Embryonic facial prominence (tissue), 1 donor: ENCODE measurements around the gene HCAR1.
"Not testable (repeated sequence)": the region's sequence is repeated elsewhere in the genome, so short reads cannot be mapped to it uniquely, and the experiment has no call there.

Source experiments
- DNase-seq: peaks from one replicate; pipeline ENCODE4 v3.0.0-alpha.2; 2016; ENCODE audit errors: extremely low spot score

HCAR1 gene, protein sequence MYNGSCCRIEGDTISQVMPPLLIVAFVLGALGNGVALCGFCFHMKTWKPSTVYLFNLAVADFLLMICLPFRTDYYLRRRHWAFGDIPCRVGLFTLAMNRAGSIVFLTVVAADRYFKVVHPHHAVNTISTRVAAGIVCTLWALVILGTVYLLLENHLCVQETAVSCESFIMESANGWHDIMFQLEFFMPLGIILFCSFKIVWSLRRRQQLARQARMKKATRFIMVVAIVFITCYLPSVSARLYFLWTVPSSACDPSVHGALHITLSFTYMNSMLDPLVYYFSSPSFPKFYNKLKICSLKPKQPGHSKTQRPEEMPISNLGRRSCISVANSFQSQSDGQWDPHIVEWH

DNA sequence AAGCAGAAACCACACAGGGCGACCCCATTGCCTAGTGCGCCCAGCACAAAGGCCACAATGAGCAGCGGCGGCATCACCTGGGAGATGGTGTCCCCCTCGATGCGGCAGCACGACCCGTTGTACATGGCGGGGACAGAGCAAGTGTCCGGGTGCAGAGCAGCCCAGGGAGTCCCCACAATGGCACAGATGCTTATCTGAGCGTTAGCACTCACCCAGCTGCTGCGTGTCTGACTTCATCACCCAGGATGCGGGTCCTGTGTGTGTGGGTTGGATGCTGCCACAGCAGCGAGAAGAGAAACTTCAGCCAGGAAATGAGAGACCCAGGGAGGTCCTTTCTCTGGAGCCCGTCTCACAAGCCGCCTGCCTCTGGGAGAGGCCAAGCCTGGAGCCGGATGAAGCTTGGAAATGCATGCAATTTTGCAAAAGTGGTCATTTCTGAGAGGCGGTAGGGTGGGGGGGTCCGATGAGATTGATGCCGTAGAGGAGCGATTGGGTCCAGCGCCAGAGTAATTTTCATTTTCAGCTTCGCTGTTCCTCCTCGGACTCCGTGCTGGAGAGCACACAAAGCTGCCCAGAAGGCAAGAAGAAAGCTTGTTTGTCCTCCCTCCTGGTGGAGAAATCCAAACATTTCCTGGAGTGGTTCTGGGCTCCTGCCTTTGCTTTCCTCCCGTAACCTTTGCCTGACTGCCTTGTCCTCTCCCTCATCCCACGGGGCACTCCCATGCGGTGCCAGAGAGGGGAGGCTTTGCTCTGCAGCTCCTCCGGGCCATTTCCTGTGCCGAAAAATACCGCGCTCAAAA lies at the start of gene HCAR1:
Gene HCAR1 (minus strand): TSS at position 630 of the 800 bp plus-strand sequence. CDS start 505 bp downstream, at position 125.
- no peak for DNase-seq

DNA sequence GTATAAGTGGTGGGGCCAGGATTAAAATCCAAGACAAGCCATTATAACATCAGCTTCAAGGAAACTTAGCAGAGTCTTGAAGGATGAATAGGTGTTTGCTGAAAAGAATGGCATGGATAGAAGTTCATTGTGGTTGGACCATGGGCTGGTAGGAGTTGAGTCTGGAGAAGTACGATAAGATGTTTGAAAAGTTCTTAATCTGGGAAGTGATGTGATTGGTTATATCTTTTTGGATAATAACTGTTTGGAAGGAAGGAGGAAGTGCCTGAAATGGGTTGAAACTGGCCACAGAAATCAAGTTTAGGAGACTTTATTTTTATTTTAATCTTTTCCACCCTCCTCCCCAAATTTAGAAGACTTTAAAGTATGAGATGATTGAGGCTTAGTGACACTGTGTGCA lies 26.9 kb upstream of the HCAR1 start:
- DNase-seq: no peak

DNA sequence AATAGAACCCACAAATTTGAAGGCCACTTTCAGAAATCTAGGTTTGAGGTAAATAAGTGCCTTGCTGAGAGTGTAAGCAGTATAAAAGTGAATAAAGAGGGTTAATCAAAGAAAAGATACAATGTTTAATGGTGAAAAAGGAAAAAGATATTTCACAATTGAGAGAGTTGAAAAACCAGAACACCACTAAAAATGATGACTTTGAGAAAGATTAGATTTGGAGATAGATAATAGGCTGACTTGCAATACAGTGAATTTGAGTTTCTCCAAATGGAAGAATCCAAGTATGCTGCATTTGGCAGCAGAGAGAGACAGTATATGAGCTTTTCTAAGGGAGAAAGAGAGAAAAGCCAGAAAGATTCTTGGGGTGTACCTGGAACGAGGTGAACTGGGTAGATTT lies 24.1 kb upstream of the HCAR1 start:
- DNase-seq: no peak

DNA sequence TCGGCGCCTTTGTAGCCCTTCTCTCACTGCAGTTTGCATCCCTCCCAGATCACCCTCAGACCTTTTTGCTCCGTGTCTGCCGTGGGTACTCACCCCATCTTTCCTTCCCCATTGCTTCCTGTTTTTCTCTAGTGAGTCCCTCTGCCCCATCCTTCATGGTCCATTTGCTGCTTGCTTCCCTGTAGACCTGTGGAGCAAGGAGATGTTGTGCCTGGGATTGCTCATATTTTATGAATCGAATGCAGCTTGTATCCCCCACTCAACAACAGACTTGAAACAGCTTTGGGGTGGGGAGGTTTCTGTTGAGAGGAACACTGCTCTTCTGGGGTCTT lies 22.6 kb upstream of the HCAR1 start:
- DNase-seq: no peak

DNA sequence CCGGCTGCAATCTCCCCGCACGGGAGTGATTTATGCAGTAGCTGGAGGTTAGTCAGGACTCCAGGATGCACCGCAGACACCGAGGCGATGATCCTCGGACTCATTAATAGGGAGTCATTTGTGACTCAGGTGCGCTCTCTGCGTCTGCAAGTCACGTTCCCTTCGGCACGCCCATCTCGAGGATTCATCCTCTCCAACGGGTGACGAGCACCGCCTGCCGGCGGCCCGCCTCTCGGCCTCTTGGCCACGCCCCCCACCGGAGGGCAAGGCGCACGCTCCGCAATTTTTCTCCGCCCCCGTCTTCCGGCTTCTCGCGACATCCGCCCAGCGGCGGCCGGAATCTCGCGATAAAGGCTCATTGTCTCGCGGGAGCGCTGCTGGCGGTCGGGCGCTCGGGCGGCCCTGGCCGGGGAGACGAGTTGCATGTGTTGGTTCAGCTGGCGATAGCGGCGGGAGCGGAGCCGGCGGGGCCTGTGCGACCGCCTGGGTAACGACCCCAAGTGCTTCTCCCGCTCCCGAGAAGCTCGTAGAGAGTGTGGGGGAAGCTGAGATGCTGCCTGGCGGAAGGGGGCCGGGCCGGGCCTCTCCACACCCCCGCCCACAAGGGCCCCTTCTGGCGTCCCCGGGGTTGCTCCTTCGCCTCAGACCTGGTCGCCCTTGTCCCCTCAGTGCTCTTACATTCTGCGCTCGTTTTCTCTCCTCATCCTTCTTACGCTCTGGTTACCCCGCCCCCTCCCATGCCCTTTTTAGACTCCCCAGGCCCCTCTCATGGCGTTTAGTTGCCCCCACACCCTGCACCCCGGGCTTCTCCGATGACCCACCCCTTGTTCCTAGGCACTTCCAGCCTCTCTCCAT lies 22.0 kb upstream of the HCAR1 start, which contains the start of gene DENR:
Gene DENR (plus strand): TSS at position 361 of the 855 bp plus-strand sequence. CDS start 878 bp downstream, outside the sequence.
- DNase-seq: peak; percentile 96

DNA sequence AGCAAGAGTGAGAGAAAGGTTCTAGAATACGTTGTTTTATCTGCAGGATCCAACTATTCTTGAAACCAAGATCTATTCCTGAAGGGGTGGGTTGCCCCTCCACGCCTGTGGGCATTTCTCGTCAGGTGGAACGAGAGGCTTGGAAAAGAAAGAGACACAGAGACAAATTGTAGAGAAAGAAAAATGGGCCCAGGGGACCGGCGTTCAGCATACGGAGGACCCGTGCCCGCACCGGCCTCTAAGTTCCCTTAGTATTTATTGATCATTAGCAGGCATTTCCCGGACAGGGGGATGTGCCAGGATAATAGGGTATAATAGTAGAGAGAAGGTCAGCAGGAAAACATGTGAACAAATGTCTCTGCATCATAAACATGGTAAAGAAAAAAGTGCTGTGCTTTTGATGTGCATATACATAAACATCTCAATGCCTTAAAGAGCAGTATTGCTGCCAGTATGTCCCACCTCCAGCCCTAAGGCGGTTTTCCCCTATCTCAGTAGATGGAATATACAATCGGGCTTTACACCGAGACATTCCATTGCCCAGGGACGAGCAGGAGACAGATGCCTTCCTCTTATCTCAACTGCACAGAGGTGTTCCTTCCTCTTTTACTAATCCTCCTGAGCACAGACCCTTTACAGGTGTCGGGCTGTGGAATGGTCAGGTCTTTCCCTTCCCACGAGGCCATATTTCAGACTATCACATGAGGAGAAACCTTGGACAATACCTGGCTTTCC lies 20.3 kb upstream of the HCAR1 start:
- not testable (repeated sequence) for DNase-seq

DNA sequence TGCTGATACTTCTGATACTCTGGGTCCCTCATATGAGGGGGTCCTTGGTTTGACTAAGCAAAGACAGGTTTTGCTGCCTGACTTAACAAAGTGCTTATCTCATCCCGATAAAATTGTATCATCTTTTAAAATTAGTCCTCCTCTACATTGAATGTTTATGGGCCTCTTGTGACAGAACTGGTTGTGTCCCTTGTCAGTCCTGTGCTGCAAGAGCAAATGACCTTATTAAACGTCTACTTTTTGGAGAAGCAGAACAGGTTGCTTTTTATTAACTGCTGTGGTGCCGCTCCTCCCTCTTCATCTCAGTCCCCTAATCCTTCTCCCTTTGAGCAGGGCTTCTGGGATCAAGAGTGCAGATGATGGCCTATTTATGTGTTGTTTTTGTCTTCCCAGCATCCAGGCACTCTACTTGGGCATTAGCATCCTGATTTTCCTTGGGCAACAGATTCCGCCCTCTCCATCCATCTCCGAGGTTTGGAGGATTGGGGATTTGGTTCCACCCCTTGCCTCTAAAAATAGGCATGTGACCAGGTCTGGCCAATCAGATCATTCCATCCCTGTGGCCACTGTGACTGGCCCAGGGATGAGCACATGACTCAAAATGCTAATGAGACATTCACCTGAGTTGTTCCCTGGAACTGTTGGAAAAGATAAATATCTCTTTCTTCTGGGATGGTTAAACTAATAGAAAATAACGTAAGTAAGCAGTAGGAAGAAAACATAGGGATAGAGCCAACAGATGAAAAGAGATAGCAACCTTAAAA lies 19.1 kb upstream of the HCAR1 start:
- no peak for DNase-seq

DNA sequence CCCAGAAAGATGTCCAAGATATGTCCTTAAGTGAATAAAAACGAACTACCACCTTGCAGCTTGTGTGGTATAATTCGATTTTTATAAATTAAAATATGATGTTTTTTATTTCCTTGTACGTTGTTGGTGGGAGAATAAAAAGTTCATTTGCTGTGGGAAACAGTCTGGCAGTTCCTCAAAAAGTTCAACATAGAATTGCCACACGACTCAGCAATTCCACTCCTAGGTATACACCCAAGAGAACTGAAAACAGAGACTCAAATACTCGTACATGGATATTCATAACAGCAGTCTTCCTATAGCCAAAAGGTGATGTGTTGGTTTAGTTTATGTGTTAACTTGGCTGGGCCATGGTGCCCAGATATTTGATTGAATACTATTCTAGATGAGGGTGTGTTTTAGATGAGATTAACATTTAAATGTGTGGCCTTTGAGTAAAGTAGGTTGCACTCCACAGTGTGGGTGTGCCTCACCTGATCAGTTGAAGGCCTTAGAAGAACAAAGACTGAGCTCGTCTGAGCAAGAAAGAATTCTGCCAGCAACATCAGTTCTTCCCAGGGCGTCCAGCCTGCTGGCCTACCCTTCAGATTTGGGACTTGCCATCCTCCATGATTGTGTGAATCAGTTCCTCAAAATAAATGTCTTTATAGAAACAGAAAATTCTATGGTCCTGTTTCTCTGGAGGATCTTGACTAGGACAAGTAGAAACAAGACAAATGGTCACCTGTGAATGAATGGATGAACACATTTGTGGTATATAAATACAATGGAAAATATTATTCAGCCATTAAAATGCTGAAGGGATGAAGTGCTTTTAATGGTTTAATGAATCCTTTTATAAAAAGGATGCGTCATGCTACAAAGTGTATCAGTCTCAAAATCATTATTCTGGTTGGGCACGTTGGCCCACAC lies 16.8 kb upstream of the HCAR1 start:
- no peak for DNase-seq

DNA sequence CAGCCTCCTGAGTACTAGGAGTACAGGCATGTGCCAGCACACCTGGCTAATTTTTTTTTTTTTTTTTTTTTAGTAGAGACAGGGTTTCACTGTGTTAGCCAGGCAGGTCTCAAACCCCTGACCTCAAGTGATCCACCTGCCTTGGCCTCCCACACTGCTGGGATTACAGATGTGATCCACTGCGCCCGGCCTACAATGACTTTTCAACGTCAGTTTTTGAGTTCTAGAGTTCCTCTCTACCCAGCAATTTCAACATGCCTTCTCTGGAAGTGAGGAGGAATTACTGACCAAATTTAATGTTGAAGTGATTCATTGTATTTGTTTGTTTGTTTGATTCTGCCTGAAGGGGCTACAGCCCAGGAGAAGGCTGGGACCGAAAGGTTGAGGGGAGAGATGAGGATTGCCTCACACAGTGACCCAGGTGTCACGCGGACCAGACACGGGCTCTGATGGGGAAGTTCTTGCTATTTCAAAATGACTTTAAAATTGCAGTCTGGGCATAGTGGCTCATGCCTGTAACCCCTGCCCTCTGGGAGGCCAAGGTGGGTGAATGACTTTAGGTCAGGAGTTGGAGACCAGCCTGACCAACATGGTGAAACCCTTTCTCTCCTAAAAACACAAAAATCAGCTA lies 13.4 kb upstream of the HCAR1 start:
- DNase-seq: no peak

DNA sequence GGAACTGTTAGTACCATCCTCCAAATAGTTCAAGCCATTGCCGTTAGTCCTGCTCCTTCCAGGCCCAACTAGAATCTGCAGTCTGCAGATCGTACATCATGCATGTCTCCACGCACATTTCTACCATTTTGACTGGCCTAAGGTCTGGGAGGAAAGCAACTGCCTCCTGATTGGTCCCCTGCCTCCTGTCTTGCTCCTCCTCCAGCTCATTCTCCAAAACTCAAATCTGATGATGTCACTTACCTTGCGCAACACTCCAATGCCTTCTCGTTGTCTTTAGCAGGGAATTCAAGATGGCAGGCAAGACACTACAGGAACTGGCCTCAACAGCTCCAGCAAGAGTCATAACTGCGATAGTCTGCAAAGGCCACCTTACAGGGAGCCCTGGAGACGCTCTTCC lies 9.7 kb upstream of the HCAR1 start:
- no peak for DNase-seq

DNA sequence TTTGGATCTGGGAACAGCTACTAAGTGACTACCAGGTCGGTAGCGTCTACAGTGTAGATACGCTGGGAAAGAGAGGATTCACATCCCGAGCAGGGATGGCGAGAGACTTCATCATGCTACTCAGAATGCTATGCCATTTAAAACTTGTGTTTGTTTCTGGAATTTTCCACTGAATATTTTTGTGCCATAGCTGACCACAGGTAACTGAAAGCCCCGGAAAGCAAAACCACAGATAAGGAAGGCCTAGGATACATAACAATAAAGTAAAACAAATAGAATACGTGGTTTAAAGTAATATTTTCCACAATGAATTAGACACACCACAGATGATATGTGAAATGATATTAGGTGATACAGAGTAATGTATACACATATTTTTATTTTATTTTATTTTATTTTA lies 7.9 kb upstream of the HCAR1 start:
- no peak for DNase-seq

DNA sequence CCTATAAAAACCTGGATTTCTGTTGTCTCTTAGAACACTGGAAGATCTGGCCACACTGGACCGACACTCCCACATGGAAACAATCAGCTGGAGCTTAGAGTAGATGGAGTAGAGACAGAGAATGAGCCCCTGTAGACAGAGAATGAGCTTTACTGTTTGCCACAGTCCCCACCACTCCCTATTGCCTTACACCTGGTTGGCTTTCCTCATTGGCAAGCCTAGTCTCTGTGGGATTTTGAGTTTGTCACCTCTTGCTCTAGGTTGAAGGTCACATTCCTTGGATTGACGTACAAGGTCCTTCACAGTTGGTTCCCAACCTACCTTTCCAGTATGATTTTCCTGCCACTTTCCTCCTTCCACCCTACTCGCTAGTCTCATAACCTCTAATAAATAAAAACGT lies 2.0 kb upstream of the HCAR1 start:
- DNase-seq: no peak

DNA sequence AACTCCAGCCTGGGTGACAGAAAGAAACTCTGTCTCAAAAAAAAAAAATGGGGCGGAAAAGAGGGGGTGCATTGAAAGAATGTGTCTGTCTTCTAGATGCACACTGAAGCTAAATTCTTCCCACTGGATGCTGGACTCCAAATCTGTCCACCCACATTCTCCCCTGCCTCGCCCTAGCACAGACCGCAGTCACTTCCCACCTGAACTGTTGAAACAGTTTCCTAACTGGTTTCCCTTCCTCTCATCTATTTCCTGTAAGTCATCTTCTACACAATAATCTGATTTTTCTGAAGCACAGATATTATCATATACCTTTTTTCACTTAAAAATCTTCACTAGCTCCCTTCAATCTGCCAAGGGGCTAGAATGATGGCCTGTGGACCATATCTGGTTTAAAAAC lies 1.5 kb upstream of the HCAR1 start:
- DNase-seq: no peak

DNA sequence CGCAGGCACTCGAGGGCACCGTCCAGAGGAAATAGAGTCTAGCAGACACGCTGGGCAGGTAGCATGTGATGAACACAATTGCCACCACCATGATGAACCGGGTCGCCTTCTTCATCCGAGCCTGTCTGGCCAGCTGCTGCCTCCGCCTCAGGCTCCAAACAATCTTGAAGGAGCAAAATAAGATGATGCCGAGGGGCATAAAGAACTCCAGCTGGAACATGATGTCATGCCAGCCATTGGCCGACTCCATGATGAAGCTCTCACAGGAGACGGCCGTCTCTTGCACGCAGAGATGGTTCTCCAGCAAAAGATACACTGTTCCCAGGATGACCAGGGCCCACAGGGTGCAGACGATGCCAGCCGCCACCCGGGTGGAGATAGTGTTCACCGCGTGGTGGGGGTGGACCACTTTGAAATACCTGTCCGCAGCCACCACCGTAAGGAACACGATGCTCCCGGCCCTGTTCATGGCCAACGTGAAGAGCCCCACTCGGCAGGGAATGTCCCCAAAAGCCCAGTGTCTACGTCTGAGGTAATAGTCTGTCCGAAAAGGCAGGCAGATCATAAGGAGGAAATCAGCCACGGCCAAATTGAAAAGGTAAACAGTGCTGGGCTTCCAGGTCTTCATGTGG lies 945 bp downstream of the HCAR1 start:
- DNase-seq: no peak

DNA sequence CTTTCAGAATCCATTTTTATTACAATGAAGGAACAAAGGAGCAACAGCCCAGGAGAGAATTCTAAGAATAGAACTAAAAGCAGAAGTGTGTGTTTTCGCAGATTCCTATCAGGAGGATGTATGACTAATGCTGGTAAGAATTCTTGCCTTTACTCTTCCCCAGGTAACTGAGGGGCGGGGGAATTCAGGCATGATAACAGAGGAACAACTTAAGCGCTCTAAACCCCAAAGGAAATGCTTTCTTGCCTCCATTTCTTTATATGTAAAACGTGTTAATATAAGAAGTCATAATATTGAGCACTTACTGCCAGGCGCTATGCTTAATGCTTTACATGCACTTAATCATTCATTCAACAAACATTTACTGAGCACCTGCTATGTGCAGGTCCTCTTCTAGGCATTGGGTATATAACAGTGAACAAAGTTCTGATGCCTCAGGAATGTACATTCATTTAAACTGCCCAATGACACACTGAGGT lies 4.5 kb downstream of the HCAR1 start:
- DNase-seq: no peak

DNA sequence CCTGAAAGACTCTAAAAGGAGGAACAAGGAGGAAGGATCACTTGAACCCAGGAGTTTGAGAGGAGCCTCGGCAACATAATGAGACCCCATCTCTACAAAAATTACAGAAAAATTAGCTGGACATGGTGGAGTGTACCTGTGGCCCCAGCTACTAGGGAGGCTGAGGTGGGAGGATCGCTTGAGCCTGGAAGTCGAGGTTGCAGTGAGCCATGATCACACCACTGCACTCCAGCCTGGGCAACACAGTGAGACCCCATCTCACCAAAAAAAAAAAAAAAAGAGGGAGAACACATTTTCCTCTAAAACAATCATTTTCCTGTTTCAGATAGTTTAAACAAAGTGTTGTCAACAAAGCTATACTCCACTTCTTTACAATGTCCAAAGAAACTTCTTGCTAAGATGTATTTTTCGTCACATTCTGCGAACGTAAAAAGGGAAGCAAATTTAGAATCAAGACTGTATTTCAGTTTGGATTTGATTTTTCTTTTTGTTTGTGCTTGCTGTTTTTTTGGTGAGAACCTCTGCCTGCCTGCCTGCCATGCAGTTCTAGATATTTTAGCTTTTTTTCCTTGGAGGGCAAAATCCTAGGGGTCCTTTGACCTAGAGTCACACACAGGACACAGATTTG lies 5.1 kb downstream of the HCAR1 start:
- no peak for DNase-seq

DNA sequence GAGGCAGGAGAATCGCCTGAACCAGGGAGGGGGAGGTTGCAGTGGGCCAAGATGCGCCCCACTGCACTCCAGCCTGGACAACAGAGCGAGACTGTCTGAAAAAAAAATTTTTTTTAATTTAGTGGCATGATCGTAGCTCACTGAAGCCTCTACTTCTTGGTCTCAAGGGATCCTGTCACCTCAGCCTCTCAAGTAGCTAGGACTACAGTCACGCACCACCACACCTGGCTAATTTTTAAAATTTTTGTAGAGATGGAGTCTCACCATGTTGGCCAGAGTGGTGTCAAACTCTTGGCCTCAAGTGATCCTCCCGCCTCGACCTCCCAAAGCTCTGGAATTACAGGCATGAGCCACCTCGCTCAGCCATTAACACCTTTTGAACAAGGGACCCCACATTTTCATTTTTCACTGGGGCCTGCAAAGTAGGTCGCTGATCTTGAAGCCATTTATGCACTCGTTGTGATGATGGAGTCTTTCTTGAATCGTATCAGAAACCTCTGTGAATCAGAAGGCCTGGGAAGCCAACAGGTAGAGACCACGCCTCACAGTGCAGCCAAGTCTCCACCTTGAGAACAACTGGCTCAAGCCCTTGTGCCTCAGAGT lies 5.9 kb downstream of the HCAR1 start:
- no peak for DNase-seq

DNA sequence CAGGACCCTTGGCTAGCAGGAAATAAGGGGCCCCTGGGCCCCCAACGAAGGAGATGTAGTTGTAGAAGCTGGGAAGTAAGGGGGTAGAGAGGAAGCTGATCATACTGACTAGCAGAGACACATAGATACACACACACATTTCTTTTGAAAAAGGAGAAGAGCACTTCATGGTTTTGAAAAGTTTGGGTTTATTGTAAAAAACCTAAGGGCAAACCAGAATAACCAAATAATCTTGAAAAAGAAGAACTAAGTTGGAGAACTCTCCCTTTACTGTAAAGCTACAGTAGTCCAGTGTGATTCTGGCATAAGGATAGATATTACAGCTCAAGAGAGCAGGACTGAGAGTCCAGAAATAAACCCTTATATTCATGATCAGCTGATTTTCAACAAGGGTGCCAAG lies 8.3 kb downstream of the HCAR1 start:
- no peak for DNase-seq
